Keratinocyte (primary cell): ENCODE results near the gene NAPB. TPM values are rescaled to one million over a fixed set of nuclear protein-coding genes. Genes with fewer than 3 reads are reported as not detected.

Experiments used
- DNase-seq: peaks from one replicate; pipeline ENCODE4 v3.0.0-alpha.2; 2011; ENCODE audit warnings: low read depth, missing footprints, low spot score
- FAIRE-seq: peaks from 2 replicates; lab custom pipeline; 2011; peaks lifted over from hg19 to GRCh38; lab: Jason Lieb, UNC
- H2AFZ ChIP-seq: 2 replicates; pipeline ENCODE4 v1.6.0; 2012; ENCODE audit warnings: low read length, control low read depth, inconsistent platforms; ENCODE audit not compliant: control insufficient read depth
- H3K27ac ChIP-seq: 2 replicates; pipeline ENCODE4 v1.5.1; 2011; ENCODE audit warnings: low read length; ENCODE audit not compliant: control insufficient read depth, insufficient read depth
- H3K27me3 ChIP-seq: 3 replicates; pipeline ENCODE4 v1.6.0; 2011; ENCODE audit warnings: low read length; ENCODE audit not compliant: control insufficient read depth, insufficient read depth; ENCODE audit errors: extremely low read depth
- H3K36me3 ChIP-seq, 2 experiments: 2 replicates in 1 of 2; 3 replicates in 1 of 2; pipeline ENCODE4 v1.5.1; 2011; ENCODE audit warnings: low read length in 2 of 2, mild to moderate bottlenecking in 1 of 2; ENCODE audit not compliant: control insufficient read depth in 2 of 2, insufficient read depth in 2 of 2; ENCODE audit errors: extremely low read depth in 1 of 2
- H3K4me1 ChIP-seq: 3 replicates; pipeline ENCODE4 v1.5.1; 2011; ENCODE audit warnings: low read length; ENCODE audit not compliant: control insufficient read depth, insufficient read depth; ENCODE audit errors: extremely low read depth
- H3K4me2 ChIP-seq: 3 replicates; pipeline ENCODE4 v1.6.0; 2011; ENCODE audit warnings: low read depth, low read length; ENCODE audit not compliant: control insufficient read depth, insufficient read depth; ENCODE audit errors: extremely low read depth
- H3K4me3 ChIP-seq, 3 experiments: fragments of 200-600 bp in 1 of 3; sonication (generic) in 1 of 3; 2 replicates in 2 of 3; 3 replicates in 1 of 3; pipeline ENCODE4 v1.5.1; 2011 to 2016; ENCODE audit warnings: low read length in 3 of 3, mild to moderate bottlenecking in 3 of 3, control low read depth in 2 of 3, inconsistent platforms in 1 of 3, low read depth in 1 of 3, mixed read lengths in 1 of 3, mixed run types in 1 of 3, moderate library complexity in 1 of 3; ENCODE audit not compliant: control insufficient read depth in 2 of 3, insufficient read depth in 2 of 3; ENCODE audit errors: extremely low read depth in 1 of 3
- H3K79me2 ChIP-seq: 2 replicates; pipeline ENCODE4 v1.6.0; 2012; ENCODE audit warnings: low read length; ENCODE audit not compliant: control insufficient read depth, insufficient read depth
- H3K9ac ChIP-seq: 3 replicates; pipeline ENCODE4 v1.6.0; 2011; ENCODE audit warnings: low read length; ENCODE audit not compliant: control insufficient read depth, insufficient read depth; ENCODE audit errors: extremely low read depth
- H3K9me1 ChIP-seq: 3 replicates; pipeline ENCODE4 v1.6.0; 2011; ENCODE audit warnings: low read length; ENCODE audit not compliant: control insufficient read depth, insufficient read depth; ENCODE audit errors: extremely low read depth
- H3K9me3 ChIP-seq: 2 replicates; pipeline ENCODE4 v1.5.1; 2012; ENCODE audit warnings: low read depth, low read length; ENCODE audit not compliant: control insufficient read depth
- H4K20me1 ChIP-seq: 3 replicates; pipeline ENCODE4 v1.6.0; 2011; ENCODE audit warnings: low read length; ENCODE audit not compliant: control insufficient read depth, insufficient read depth; ENCODE audit errors: extremely low read depth
- EZH2 ChIP-seq: IDR thresholded peaks from one replicate; pipeline ENCODE4 v1.6.1; 2012; ENCODE audit warnings: inconsistent platforms, mild to moderate bottlenecking, low read length, moderate library complexity
- dilution Hi-C: fragments of 300-500 bp; cut with MboI; formaldehyde crosslinking; loops from one replicate; pipeline ENCODE4 v1.7.0; 2020; ENCODE audit warnings: low sequenced_read_pairs; ENCODE audit not compliant: extremely low pct_ligation_motif_present
- polyA plus RNA-seq, 5 experiments: library from polyadenylated mRNA; depleted of rRNA in 3 of 5; stranded (reverse) in 3 of 5; stranded (forward) in 1 of 5; unstranded in 1 of 5; fragments of >200 nt; gene quantifications; 1 replicate in 1 of 5; 2 replicates in 3 of 5; 3 replicates in 1 of 5; pipeline versions ENCODE4 v1.2.1 to v1.2.3, GENCODE V29; 2011 to 2012; ENCODE audit warnings: missing spikeins in 2 of 5, low read depth in 1 of 5, low replicate concordance in 1 of 5
- TF ChIP-seq, protein P1 (sequence below), 3 experiments: IDR thresholded peaks in 1 of 3; conservative IDR thresholded peaks in 1 of 3; optimal IDR thresholded peaks in 1 of 3; 2 replicates in 2 of 3; 3 replicates in 1 of 3; pipeline versions ENCODE3 to v1.5.1; 2011; ENCODE audit warnings: low read length in 3 of 3, mild to moderate bottlenecking in 3 of 3, moderate library complexity in 2 of 3, control low read depth in 1 of 3, inconsistent platforms in 1 of 3; ENCODE audit not compliant: insufficient read depth in 2 of 3; ENCODE audit errors: extremely low read depth in 1 of 3

The NAPB gene
- polyA plus RNA-seq, 1 donor (not counting 4 experiments of a cell fraction or from before 2014, with no cell fraction given), result 11.6 TPM

DNA sequence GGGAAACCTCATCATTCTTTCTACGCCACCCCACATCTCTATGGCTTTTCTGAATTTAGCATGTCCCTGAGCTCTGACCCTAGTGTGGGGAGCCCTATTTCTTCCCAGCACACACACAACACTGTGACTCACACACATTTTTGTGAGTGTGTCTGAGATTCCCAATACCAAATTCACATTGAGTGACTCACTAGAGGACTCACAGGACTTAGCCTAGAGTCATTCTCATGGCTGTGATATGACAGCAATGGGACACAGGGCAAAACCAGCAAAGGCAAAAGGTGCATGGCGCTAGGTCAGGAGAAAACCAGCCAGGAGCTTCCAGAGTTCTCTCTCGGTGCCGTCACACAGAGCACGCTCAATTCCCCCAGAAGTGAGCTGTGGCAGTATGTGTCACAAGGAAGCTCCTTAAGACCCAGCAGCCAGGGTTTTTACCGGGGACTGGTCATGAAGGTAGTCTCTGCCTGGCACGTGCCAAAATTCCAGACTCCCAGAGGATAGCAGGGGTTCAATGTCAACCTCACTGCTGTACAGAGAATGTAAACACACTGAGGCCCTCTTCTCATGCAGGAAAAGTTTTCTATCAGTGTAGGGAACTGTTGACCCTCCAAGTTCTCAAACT, 24.4 kb upstream of the NAPB start:
- no peak overlapping the region for H3K9ac ChIP-seq
- H3K4me3 ChIP-seq, result no peak overlapping the region
- H3K9me3 ChIP-seq, result no peaks in the 10 kb centered on the region
- H3K36me3 ChIP-seq, result no peaks in the 10 kb centered on the region
- no peaks in the 10 kb centered on the region for H3K27me3 ChIP-seq
- no peaks in the 10 kb centered on the region for H4K20me1 ChIP-seq
- dilution Hi-C loops, result no loop called here
- H2AFZ ChIP-seq, result no peak overlapping the region
- peaks cover 10% of the 10 kb centered on the region for H3K4me1 ChIP-seq
- FAIRE-seq, result peak; percentile 73
- H3K79me2 ChIP-seq, result no peaks in the 10 kb centered on the region
- H3K4me2 ChIP-seq, result no peak overlapping the region
- no peak for TF ChIP-seq EZH2
- TF ChIP-seq, protein P1, sequence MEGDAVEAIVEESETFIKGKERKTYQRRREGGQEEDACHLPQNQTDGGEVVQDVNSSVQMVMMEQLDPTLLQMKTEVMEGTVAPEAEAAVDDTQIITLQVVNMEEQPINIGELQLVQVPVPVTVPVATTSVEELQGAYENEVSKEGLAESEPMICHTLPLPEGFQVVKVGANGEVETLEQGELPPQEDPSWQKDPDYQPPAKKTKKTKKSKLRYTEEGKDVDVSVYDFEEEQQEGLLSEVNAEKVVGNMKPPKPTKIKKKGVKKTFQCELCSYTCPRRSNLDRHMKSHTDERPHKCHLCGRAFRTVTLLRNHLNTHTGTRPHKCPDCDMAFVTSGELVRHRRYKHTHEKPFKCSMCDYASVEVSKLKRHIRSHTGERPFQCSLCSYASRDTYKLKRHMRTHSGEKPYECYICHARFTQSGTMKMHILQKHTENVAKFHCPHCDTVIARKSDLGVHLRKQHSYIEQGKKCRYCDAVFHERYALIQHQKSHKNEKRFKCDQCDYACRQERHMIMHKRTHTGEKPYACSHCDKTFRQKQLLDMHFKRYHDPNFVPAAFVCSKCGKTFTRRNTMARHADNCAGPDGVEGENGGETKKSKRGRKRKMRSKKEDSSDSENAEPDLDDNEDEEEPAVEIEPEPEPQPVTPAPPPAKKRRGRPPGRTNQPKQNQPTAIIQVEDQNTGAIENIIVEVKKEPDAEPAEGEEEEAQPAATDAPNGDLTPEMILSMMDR (optimal IDR thresholded peaks at IDR 0.05 in 1 of 3, IDR thresholded peaks at IDR 0.05 in 1 of 3, conservative IDR thresholded peaks at IDR 0.05 in 1 of 3; ENCODE audit: extremely low read depth in 1 of 3, insufficient read depth in 2 of 3, low read length in 3 of 3), result no peak
- peak; percentile 33 for DNase-seq
- peaks cover 2% of the 10 kb centered on the region for H3K9me1 ChIP-seq
- H3K27ac ChIP-seq, result no peak overlapping the region

GRCh38 chr20:23444859-23445258, 23.6 kb upstream of the NAPB start:
- H4K20me1 ChIP-seq, result no peaks in the 10 kb centered on the region
- no peaks in the 10 kb centered on the region for H3K27me3 ChIP-seq
- DNase-seq (no peak), FAIRE-seq (no peak)
- H3K36me3 ChIP-seq, result no peaks in the 10 kb centered on the region
- no peak overlapping the region for H3K4me2 ChIP-seq
- H3K9ac ChIP-seq, result no peak overlapping the region
- peaks cover 10% of the 10 kb centered on the region for H3K4me1 ChIP-seq
- TF ChIP-seq, protein P1 (optimal IDR thresholded peaks at IDR 0.05 in 1 of 3, IDR thresholded peaks at IDR 0.05 in 1 of 3, conservative IDR thresholded peaks at IDR 0.05 in 1 of 3; ENCODE audit: extremely low read depth in 1 of 3, insufficient read depth in 2 of 3, low read length in 3 of 3), result no peak
- no peak for TF ChIP-seq EZH2
- no peak overlapping the region for H3K4me3 ChIP-seq
- peaks cover 2% of the 10 kb centered on the region for H3K9me1 ChIP-seq
- H3K79me2 ChIP-seq, result no peaks in the 10 kb centered on the region
- no peak overlapping the region for H2AFZ ChIP-seq
- no peak overlapping the region for H3K27ac ChIP-seq
- dilution Hi-C loops, result no loop called here
- H3K9me3 ChIP-seq, result no peaks in the 10 kb centered on the region
